GM19043 (cell line): Measurements from ENCODE around the gene FAM193B.
"Not testable (repeated sequence)": the region's sequence is repeated elsewhere in the genome, so short reads cannot be mapped to it uniquely, and the experiment has no call there.

Source experiments
- ATAC-seq: cut with Tn5 transposase; IDR thresholded peaks from one replicate; pipeline ENCODE4 v1.9.1; 2021; ENCODE audit warnings: low read depth; ENCODE audit not compliant: unreplicated experiment

The FAM193B gene

DNA sequence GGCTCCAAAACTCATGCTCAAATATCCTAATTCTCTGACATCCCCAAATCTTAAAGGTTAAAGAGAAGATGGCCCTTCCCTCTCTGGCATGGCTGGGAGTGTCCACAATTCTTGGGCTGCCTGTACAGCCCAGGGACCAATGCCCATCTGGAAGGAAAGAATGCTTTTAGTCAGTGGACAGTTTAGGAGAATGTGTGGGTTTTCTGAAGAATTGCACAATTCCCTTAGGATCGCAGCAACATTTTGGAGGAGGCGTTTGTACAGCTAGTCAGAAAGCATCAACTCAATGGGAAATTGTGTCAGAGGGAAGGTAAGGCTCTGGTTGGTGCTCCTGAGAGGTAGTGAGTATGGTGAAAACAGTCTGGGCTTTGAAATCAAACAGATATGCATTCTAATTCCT lies 15.0 kb downstream of the FAM193B start:
- no peak for ATAC-seq

DNA sequence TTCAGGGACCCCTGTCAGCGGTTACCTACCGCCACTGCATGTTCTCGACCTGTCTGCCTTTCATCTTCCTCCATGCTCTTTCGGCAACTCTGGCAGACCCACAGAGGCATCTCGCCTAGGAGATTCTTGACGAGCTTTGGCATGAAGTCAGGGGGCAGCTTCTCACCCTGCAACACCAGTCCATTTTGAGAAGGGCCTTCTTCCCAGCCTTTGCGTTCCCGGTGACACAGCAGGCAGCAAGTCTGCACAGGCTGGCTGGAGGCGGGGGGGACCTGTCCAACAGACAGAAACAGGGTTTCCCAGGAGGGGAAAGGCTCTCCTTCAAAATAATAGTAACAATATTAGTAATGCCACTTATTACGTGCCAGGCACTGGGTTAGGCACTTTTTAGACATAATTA lies 15.5 kb downstream of the FAM193B start:
- ATAC-seq: no peak

DNA sequence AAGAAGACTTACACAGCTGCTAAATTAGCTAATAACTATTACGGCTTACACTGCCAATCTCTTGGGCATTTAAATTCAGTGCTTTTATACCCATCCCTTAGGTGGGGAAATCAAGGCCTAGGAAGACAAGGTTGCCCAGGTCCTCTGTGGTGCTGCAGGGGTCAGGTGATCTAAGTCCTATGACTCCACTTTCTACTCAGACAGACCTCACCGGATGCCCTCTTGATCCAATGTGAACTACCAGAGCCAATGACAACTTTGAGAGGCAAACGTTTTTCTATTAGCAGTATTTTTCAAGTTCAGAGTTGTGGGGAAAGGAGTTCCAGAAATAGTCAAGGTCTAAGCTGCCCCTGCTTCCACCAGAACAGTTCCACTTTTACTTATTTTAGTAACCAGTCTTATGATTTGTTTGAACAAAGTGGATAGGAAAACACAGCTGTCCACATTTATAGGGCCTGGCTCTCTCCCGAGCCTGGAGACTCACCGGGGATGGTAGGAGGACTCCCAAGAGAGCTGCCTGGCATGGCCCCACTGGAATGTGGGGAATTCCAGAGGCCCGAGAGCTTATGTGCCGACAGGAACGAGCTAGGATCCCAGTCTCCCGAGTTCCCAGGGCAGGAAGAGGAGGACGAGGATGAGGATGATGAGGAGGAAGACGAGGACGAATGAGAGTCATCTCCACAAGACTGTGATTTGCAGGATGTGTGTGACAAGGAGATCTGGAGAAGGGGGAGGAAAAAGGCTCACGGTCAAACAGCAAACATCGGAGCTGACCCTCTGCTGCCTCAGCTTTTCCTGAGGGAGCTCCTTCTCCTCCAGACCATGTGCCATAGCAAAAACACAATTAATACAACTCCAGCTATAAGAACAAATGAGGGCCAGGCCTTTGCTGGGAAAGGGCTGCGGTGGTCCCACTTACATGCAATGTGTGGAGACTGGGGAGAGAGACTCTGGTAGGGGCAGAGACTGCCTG lies 16.7 kb downstream of the FAM193B start:
- no peak for ATAC-seq

- ATAC-seq: no peak
Measured at GRCh38 chr5:177536386-177536785, 18.0 kb downstream of the FAM193B start.

GRCh38 chr5:177535125-177535524 lies 19.2 kb downstream of the FAM193B start:
- ATAC-seq: no peak

DNA sequence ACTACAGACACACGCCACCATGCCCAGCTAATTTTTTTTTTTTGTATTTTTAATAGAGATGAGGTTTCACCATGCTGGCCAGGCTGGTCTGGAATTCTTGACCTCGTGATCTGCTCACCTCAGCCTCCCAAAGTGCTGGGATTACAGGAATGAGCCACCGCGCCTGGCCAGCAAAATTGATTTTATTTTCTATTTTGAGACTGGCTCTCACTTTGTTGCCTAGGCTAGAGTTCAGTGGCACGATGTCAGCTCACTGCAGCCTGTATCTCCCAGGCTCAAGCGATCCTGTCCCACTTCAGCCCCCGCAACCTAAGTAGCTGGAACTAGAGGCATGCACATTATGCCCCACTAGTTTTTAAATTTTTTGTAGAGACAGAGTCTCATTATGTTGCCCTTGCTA lies 19.9 kb downstream of the FAM193B start:
- not testable (repeated sequence) for ATAC-seq

GRCh38 chr5:177531209-177531940 lies 23.0 kb downstream of the FAM193B start:
- no peak for ATAC-seq

GRCh38 chr5:177530638-177531037 lies 23.7 kb downstream of the FAM193B start:
- ATAC-seq: no peak

GRCh38 chr5:177529247-177530203 lies 24.8 kb downstream of the FAM193B start:
- ATAC-seq: no peak

DNA sequence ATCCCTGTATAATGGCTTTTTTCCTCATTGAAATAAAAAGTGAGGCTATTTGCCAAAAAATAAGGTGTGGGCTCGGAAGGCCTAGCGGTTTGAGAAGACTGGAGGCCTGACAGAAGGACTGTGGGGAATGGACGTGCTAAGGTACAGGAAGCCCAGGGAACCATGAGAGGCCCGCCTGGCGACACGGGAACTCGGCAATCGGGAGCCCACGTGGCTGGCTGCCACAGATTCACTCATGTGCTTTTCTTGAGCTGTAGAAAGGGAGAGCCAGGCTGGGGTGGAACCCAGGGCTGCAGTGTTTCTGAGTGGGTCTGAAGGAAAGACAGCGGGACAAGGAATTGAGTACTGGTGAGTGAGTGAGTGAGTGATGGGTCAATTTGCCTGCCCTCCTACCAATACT lies 25.7 kb downstream of the FAM193B start:
- no peak for ATAC-seq

- ATAC-seq: no peak
Measured at GRCh38 chr5:177527595-177527994, 26.8 kb downstream of the FAM193B start.

- no peak for ATAC-seq
Measured at GRCh38 chr5:177526791-177527190, 27.6 kb downstream of the FAM193B start.

- no peak for ATAC-seq
Measured at GRCh38 chr5:177526191-177526590, 28.2 kb downstream of the FAM193B start.

GRCh38 chr5:177524941-177525655 lies 29.3 kb downstream of the FAM193B start:
- no peak for ATAC-seq

DNA sequence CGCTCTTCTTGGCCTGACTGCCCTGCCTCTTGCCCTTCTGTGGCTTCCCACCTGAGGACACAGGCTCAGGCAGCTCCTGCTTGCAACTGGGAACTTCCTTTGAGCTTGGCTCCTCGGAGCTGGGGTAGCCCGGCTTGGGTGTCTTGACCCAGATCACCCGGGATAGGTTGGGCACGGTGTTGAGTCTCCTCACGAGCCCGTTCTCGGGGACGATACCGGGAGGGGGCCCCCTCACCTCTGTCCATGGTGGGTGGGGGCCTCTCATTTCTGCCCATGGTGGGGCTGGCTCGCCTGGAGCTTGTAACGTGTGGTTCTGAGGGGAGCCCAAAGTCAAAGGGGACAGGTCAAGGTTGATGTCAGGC lies 29.8 kb downstream of the FAM193B start:
- no peak for ATAC-seq

DNA sequence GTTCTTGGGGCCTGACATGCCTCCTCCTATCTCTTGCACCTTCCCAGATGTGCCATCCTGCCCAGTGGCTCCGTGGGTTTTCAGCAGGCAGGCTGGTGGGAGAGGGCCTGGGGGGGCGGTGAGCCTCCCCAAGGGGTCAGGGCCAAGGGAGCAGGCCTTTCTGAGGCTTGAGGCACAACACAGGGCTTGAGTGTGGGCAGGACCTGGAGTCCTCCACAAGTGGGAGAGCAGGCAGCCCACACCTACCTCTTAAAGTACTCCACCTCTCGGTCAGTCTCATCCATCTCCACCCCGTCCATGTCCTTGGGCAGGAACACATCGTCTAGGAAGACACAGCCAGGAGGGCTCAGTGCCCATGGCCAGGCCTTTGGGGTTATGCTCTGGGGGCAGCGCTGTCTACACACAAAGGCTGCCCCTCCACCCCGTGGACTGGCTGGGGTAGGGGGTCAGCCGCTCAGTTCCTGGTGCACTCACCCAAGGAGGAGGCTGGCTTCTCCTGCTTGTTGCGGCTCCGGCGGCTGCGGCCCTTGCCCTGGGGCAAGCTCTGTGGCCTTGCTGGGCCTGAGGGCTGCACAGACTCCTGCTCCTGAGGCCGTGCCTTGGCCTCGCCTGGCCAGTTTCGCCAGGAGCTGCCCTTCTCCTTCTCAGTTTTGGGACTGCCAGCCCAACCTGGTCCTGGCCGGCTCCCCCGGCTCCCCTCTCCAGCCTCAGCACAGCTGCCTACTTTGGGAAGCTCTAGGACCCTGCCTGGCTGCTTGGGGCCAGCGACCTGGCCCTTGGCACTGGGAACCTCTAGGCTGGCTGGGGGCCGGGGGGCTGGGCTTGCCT lies 30.4 kb downstream of the FAM193B start:
- ATAC-seq: no peak

GRCh38 chr5:177520916-177521513 lies 33.3 kb downstream of the FAM193B start:
- ATAC-seq: no peak

DNA sequence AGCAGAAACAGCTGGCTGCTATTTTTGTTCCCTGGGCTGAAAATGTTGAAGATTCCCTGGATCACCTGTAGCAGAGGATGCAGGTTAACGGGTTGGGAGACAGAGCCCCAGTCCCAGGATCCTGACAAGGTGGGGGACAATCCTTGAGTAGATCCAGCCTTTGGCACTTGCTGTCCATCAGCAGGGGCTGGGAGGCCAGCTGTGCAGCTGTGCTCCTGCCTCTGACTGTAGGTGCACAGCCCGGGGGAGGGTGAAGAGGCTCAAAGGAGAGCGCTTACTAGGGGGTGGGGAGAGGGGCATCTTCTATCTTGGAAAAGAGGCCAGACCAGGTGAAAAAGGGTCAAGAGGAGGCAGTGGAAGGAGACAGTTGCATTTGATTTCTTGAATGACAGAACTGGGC lies 34.1 kb downstream of the FAM193B start:
- ATAC-seq: no peak
